Ascending aorta (tissue), 2 donors: ENCODE results near the gene ADCYAP1. TPM values are rescaled to one million over a fixed set of nuclear protein-coding genes. Genes with fewer than 3 reads are reported as not detected.

Experiments
- DNase-seq, 2 donors: peaks; one replicate each; pipeline ENCODE4 v3.0.0-alpha.2; 2019; ENCODE audit warnings: low spot score in 2 of 2
- H3K27ac ChIP-seq, 2 donors: fragments of 200-600 bp; sonication (generic); one replicate each; pipeline ENCODE4 v1.5.1; 2016 to 2017; ENCODE audit warnings: mild to moderate bottlenecking in 1 of 2
- H3K27me3 ChIP-seq: fragments of 200-600 bp; sonication (generic); one replicate; pipeline ENCODE4 v1.5.1; 2017
- H3K36me3 ChIP-seq, 2 donors: fragments of 200-600 bp; sonication (generic); one replicate each; pipeline ENCODE4 v1.5.1; 2016
- H3K4me1 ChIP-seq, 2 donors: fragments of 200-600 bp; sonication (generic); one replicate each; pipeline ENCODE4 v1.5.1; 2016 to 2017; ENCODE audit warnings: mild to moderate bottlenecking in 1 of 2
- H3K4me3 ChIP-seq, 2 donors: fragments of 200-600 bp; sonication (generic); one replicate each; pipeline ENCODE4 v1.5.1; 2016 to 2017; ENCODE audit warnings: mild to moderate bottlenecking in 1 of 2
- H3K9me3 ChIP-seq, 2 donors: fragments of 200-600 bp; sonication (generic); one replicate each; pipeline ENCODE4 v1.5.1; 2016
- intact Hi-C: fragments of 100-400 bp; cut with DNase I; formaldehyde crosslinking; loops from one replicate; pipeline ENCODE4 v1.15.1; 2023
- total RNA-seq: library from RNA; depleted of rRNA; stranded (reverse); fragments of >200 nt; gene quantifications from one replicate; pipeline ENCODE4 v1.1.0, GENCODE V29; 2016
- TF ChIP-seq, protein P1 (sequence below), 3 experiments: fragments of 200-600 bp in 2 of 3; fragments of 450-650 bp in 1 of 3; sonication (generic) in 2 of 3; IDR thresholded peaks; one replicate each; pipeline ENCODE4 v1.5.1; 2016 to 2019; ENCODE audit warnings: antibody characterized with exemption in 3 of 3, mild to moderate bottlenecking in 1 of 3, moderate library complexity in 1 of 3

The ADCYAP1 gene
- total RNA-seq, 1 donor from 2014 or later = not detected

DNA sequence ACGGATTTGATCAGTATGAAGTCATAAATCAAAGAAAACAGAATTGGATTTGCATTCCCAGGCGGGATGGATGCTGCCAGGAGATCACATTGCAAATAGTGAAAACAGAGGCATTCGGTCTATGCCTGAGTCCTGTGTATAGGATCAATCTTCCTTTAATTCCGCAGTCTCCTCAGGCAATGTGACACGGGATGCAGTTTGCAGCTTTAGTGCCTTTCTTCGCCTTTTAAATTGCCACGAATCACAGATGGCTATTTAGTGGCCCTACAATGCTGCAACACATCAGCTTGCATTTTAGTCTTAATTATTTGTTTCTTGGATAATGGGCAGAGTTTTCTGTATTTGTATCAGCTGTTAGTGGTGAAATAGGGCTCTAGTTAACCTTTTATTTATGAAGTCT lies 6.8 kb downstream of the ADCYAP1 start:
- TF ChIP-seq, protein P1, sequence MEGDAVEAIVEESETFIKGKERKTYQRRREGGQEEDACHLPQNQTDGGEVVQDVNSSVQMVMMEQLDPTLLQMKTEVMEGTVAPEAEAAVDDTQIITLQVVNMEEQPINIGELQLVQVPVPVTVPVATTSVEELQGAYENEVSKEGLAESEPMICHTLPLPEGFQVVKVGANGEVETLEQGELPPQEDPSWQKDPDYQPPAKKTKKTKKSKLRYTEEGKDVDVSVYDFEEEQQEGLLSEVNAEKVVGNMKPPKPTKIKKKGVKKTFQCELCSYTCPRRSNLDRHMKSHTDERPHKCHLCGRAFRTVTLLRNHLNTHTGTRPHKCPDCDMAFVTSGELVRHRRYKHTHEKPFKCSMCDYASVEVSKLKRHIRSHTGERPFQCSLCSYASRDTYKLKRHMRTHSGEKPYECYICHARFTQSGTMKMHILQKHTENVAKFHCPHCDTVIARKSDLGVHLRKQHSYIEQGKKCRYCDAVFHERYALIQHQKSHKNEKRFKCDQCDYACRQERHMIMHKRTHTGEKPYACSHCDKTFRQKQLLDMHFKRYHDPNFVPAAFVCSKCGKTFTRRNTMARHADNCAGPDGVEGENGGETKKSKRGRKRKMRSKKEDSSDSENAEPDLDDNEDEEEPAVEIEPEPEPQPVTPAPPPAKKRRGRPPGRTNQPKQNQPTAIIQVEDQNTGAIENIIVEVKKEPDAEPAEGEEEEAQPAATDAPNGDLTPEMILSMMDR (IDR thresholded peaks at IDR 0.05) = no peak
- H3K27ac ChIP-seq = no peak overlapping the region
- peaks cover 31% of the 10 kb centered on the region for H3K27me3 ChIP-seq
- no peaks in the 10 kb centered on the region for H3K36me3 ChIP-seq
- no peaks in the 10 kb centered on the region for H3K9me3 ChIP-seq
- intact Hi-C loops = no loop called here
- H3K4me3 ChIP-seq = no peak overlapping the region
- peaks cover 22% of the 10 kb centered on the region in 2 donors for H3K4me1 ChIP-seq
- no peak for DNase-seq

DNA sequence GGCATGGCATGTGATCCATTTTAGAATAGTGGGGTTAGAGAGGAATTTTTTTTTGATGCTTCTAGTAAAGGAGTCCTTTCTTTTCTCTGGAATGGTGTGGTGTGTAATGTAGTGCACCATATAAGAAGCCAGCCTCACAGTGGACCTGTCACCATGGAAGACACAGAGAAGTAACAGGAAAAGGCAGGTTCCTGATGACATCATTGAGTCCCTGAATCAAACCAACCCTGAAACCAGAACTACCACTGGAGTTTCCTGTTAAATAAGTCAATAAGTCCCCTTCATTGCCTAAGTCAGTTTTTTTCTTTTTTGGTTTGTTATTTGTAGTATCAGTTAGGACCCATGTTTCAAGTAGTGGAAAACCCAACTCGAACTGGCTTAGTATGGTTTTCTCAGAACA lies 11.9 kb downstream of the ADCYAP1 start:
- Histone ChIP-seq H3K9me3 (no peaks in the 10 kb centered on the region), H3K4me1 (no peaks in the 10 kb centered on the region), H3K27me3 (no peaks in the 10 kb centered on the region), H3K27ac (no peak overlapping the region), H3K4me3 (no peak overlapping the region), H3K36me3 (no peaks in the 10 kb centered on the region)
- no peak for DNase-seq
- TF ChIP-seq, protein P1 (IDR thresholded peaks at IDR 0.05) = no peak
- intact Hi-C loops = no loop called here

GRCh38 chr18:919078-919477 lies 14.4 kb downstream of the ADCYAP1 start:
- TF ChIP-seq, protein P1 (IDR thresholded peaks at IDR 0.05) = no peak
- no peaks in the 10 kb centered on the region for H3K4me1 ChIP-seq
- H3K9me3 ChIP-seq = no peaks in the 10 kb centered on the region
- no peak overlapping the region for H3K4me3 ChIP-seq
- DNase-seq = no peak
- no peak overlapping the region for H3K27ac ChIP-seq
- H3K27me3 ChIP-seq = no peaks in the 10 kb centered on the region
- intact Hi-C loops = no loop called here
- no peaks in the 10 kb centered on the region for H3K36me3 ChIP-seq

DNA sequence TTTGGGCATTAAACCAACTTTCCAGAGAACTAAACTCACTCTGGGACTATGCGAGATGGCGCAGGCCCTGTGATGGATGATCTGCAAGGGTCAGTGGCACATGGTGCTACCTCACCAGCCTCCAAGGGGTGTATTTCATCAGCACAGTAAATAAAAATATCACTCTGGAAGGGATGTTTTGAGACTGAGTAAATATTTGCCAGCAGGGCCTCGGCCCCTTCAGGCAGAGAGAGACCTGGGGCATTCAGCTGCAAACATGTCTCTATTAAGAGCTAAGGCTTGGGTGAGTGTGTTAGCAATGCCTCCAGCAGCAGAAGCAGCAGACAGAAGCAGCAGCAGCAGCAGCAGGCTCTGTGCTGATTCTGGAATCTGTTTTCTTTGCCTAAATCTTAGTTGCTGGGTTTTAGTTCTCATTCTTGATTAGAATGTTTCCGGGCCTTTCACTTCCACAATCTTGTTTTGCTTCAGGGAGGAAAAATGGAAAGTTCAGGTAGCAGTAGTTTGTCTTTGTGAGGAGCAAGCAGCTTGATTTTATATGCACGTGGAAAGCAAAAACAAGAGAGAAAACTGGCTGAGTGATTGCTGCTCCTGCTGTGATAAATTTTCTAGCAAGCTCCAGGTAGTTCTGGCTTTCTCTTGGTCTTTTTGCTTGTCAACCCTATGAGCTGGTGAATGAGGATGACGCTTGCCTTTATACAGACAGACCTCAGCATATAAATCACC lies 18.6 kb downstream of the ADCYAP1 start:
- Histone ChIP-seq H3K27me3 (no peaks in the 10 kb centered on the region), H3K4me1 (no peaks in the 10 kb centered on the region), H3K27ac (no peak overlapping the region), H3K4me3 (no peak overlapping the region), H3K36me3 (no peaks in the 10 kb centered on the region), H3K9me3 (no peaks in the 10 kb centered on the region)
- intact Hi-C loops = no loop called here
- TF ChIP-seq, protein P1 (IDR thresholded peaks at IDR 0.05) = no peak
- no peak for DNase-seq

GRCh38 chr18:924987-925386 lies 20.3 kb downstream of the ADCYAP1 start:
- Histone ChIP-seq H3K36me3 (no peaks in the 10 kb centered on the region), H3K27me3 (no peaks in the 10 kb centered on the region), H3K4me1 (no peaks in the 10 kb centered on the region), H3K4me3 (no peak overlapping the region), H3K27ac (no peak overlapping the region), H3K9me3 (no peaks in the 10 kb centered on the region)
- DNase-seq = no peak
- intact Hi-C loops = no loop called here
- TF ChIP-seq, protein P1 (IDR thresholded peaks at IDR 0.05) = no peak
